GM12873 (cell line): ENCODE measurements around the gene FOXP1.

ENCODE experiments used
- TF ChIP-seq, protein P1 (sequence below): IDR thresholded peaks from 2 replicates; pipeline ENCODE4 v1.5.1; 2012; ENCODE audit warnings: low read depth, mild to moderate bottlenecking, moderate library complexity, low read length, control low read depth; ENCODE audit not compliant: insufficient read depth; ENCODE audit errors: missing control alignments

FOXP1 gene

DNA sequence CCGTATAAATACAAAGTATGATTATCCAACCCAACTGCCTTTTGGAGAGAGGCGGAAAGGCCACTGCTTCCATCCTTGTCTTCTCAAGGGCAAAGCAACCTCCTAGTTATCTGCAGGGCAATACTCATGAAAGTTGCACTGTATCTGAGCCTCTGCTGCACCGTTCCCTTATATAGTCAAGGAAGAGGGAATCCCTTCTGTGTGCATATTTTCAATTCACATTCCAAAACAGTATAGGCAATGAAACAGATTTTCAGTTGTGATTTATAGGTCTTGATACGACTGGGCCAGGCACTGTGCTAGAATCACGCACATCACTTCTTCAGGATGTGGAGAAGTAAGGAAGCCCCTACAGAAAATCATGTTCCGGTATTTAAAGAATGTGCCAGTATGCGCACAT lies 455.7 kb downstream of the FOXP1 start:
- TF ChIP-seq, protein P1, sequence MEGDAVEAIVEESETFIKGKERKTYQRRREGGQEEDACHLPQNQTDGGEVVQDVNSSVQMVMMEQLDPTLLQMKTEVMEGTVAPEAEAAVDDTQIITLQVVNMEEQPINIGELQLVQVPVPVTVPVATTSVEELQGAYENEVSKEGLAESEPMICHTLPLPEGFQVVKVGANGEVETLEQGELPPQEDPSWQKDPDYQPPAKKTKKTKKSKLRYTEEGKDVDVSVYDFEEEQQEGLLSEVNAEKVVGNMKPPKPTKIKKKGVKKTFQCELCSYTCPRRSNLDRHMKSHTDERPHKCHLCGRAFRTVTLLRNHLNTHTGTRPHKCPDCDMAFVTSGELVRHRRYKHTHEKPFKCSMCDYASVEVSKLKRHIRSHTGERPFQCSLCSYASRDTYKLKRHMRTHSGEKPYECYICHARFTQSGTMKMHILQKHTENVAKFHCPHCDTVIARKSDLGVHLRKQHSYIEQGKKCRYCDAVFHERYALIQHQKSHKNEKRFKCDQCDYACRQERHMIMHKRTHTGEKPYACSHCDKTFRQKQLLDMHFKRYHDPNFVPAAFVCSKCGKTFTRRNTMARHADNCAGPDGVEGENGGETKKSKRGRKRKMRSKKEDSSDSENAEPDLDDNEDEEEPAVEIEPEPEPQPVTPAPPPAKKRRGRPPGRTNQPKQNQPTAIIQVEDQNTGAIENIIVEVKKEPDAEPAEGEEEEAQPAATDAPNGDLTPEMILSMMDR = no peak

- TF ChIP-seq, protein P1 = no peak
These were observed 456.3 kb downstream of the FOXP1 start for GRCh38 chr3:71127052-71127831.

DNA sequence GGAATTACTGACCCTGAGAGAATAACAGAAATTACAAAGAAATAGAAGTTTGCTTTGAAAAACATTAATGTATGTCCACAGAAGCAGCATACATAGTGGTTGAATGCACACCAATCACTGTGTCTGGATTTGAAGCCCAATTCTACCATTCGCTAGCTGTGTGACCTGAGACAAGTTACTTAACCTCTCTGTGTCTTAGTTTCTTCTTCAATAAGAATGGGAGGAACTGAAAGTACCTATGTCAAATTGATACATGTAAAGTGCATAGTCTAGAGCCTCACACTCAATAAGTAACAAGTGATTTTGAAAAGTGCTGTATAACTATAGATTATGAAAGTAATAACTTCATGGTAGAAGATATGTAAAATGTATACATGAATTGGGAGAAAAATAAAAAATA lies 457.8 kb downstream of the FOXP1 start:
- TF ChIP-seq, protein P1 = no peak

DNA sequence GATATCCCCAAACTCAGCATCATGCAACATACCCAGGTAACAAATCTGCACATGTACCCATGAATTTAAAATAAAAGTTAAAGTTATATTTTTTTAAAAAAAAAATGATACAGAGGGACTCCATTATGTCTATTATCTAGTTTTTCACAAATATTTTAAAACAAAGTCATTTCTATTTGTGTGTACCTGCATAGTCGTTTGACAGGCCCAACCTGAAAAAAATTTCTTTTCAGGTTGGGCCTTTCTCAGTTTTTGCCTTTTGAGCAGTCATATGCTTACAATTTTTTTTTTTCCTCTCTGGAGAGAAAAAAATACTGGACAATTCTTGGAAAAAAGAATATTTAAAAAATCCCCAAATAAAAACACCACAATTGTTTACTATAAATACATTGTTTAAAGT lies 459.5 kb downstream of the FOXP1 start:
- TF ChIP-seq, protein P1 = no peak

- TF ChIP-seq, protein P1 = no peak
These were observed 460.9 kb downstream of the FOXP1 start for GRCh38 chr3:71122641-71123040.

DNA sequence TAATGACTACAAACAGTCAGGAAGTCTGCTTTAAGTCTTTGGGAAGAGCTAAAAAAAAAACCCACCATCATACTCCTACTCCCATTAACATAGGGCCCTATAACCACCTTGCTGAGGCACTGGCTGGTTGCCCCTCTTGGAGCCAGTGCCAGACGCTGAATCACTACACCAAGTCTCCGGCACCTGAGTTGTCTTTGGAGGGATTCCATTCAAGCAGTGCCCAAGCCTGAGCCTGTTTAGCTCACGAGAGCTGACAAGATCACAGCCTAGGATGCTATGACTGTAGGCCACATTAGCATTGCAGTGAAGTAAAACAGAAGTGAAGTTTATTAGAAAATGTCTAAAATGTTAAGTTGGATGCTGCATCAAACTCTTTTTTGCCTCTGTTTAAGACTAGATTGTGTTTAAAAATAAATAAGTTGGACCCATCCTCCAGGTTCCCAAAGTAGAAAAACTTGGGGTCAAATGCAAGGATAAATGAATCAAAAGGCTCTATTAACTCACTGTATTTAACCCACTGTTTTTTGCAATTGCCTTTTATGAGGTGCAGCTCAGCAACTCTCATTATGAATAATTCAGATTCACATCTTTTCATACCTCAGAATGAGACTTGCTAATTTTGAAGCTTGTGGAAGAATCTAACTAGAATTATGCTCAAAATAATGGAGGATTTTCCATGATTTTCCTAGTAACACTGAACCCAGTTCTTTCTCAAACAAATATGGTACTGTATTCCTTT lies 461.9 kb downstream of the FOXP1 start:
- TF ChIP-seq, protein P1 = no peak

- TF ChIP-seq, protein P1 = no peak
These were observed 463.5 kb downstream of the FOXP1 start for GRCh38 chr3:71120012-71120411.
